Activated CD8-positive, alpha-beta memory T cell treated with anti-CD3 and anti-CD28 coated beads for 36 hours (primary cell): Measurements from ENCODE around the gene NCBP3. TPM values are rescaled to one million over a fixed set of nuclear protein-coding genes. Genes with fewer than 3 reads are reported as not detected.

Experiments used
- CTCF ChIA-PET: fragments of 350-600 bp; sonication (Branson Sonifier 250); formaldehyde crosslinking; loops from one replicate; lab custom pipeline; 2021; ENCODE audit warnings: antibody characterized with exemption; lab: Charles Lee
- POLR2A ChIA-PET: fragments of 350-600 bp; sonication (Branson Sonifier 250); formaldehyde crosslinking; loops from one replicate; lab custom pipeline; 2021; ENCODE audit warnings: antibody characterized with exemption; lab: Charles Lee
- total RNA-seq, 2 experiments: library from RNA; stranded (reverse); gene quantifications; one replicate each; pipeline ENCODE4 v1.2.3, GENCODE V29; 2021

NCBP3 gene
- total RNA-seq, 2 experiments from 2014 or later = 43.8 to 45.4 TPM

DNA sequence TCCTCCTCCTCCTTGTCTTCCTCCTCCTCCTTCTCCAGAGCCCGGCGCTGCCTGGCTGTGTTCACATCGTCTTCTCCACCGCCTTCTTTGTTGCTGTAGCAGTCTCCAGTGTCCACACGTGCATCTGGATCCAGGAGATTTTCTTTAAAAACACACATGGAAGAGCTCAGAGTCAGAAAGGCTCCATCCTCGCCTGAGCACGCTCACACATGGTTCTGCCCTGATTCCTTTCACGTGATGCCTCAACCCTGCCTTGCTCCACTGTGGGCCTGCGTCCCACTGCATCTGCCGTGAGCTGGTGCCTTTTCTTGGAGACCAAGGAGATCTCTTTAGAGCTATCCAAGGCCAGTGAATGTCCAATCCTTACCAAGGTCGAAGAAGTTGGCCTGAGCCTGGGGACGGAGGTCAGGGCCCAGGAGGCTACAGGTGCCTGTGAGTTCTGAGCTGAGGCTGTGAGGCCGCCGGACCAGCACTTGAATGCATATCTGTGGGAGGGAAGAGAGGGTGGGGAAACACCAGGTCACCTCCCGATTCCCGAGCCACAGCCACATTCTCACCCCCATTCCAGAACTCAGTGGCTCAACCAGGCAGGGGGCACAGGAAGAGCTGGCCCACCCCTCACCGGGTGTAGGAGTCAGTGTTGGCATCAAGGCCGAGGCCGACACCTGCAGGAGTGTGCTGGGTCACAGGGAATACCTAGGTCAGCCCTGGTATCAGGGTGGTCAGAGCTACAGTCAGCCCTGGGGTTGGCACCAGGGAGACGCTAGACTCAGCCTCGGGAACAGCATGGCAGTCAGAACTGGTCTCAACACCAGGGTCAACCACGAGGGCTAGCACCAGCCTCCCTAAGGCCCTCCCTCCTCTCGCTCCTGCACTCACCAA is 84.8 kb downstream of the NCBP3 start:
- ChIA-PET POLR2A (interaction anchor here (1.2 kb wide), 1 partner anchor 30 kb away, joined by 3 read pairs; no protein-coding TSS in a partner anchor), CTCF (interaction anchor here (0.5 to 2.7 kb wide), 8 partner anchors 11 to 86 kb away, joined by 3 to 15 read pairs (median 4); no protein-coding TSS in a partner anchor)

DNA sequence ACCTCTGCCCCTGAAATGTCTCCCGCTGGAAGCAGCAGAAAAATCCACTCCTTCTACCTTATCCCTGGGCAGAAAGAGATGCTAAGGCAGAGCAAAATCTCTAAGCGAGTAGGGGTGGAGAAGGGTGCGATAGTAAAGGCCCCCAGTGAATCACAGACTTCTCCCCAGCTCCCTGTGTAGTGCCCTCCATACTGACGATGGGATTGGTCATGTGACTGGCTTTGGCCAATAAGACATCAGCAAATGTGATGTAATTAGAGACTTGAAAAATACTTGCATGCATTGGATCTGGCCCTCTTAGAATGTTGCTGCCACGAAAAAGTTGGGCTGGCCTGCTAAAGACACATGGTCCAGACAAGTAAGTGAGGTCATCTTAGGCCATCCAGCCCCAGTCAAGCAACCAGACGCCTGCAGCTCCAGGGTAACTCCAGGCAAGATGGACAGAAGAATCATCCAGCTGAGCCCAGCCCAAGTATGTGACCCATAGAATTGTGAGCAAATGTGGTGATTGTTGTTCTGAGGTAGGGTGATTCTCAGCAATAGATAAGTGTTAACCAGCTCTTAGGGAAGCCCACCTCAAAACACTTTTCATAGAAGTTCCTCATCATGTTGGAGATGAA is 86.3 kb downstream of the NCBP3 start:
- ChIA-PET CTCF (interaction anchor here (1.2 to 1.4 kb wide), 3 partner anchors 21 to 49 kb away, joined by 3 to 5 read pairs (median 3); no protein-coding TSS in a partner anchor), POLR2A (no interaction called here)

GRCh38 chr17:3755335-3756030 is 90.6 kb downstream of the NCBP3 start:
- CTCF ChIA-PET = interaction anchor here (0.6 to 3.7 kb wide), 2 partner anchors 17 to 71 kb away, joined by 5 to 14 read pairs; no protein-coding TSS in a partner anchor
- POLR2A ChIA-PET = no interaction called here

GRCh38 chr17:3754458-3755334 is 91.3 kb downstream of the NCBP3 start:
- CTCF ChIA-PET = interaction anchor here (3.7 kb wide), 1 partner anchor 16 kb away, joined by 14 read pairs; no protein-coding TSS in a partner anchor
- POLR2A ChIA-PET = no interaction called here

DNA sequence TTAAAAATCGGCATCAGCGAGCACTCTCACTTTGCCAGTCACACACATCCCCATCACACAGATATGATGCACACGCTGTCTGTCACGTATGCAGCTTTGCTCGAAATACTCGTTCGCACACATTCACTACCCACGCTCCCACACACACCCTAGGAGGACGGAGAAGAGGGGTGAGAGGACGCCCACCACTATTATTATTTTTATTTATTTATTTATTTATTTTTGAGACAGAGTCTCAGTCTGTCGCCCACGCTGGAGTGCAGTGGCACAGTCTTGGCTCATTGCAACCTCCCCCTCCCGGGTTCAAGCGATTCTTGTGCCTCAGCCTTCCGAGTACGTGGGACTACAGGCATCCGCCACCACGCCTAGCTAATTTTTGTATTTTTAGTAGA is 92.0 kb downstream of the NCBP3 start:
- ChIA-PET POLR2A (no interaction called here), CTCF (interaction anchor here (1.2 to 3.7 kb wide), 2 partner anchors 16 to 110 kb away, joined by 3 to 14 read pairs; no protein-coding TSS in a partner anchor)

GRCh38 chr17:3753624-3754023 is 92.4 kb downstream of the NCBP3 start:
- ChIA-PET POLR2A (no interaction called here), CTCF (interaction anchor here (0.6 to 3.7 kb wide), 3 partner anchors 15 to 121 kb away, joined by 3 to 14 read pairs (median 4); no protein-coding TSS in a partner anchor)

Other genes starting within 250 kb of the NCBP3 start
- 1 to 10 TPM; 2.8 to 3.2 TPM for gene TRPV1, start 236.8 kb downstream of the NCBP3 start, total RNA-seq
- gene SHPK, start 210.0 kb downstream of the NCBP3 start, total RNA-seq = 10 to 100 TPM; 17.5 to 17.6 TPM
- 10 to 100 TPM; 29.4 to 31.2 TPM for gene CTNS, start 209.5 kb downstream of the NCBP3 start, total RNA-seq
- gene TAX1BP3, start 177.7 kb downstream of the NCBP3 start, total RNA-seq = 10 to 100 TPM; 22.4 to 23.5 TPM
- gene EMC6, start 177.4 kb downstream of the NCBP3 start, total RNA-seq = 10 to 100 TPM; 91.7 to 92.5 TPM
- gene P2RX5, start 150.1 kb downstream of the NCBP3 start, total RNA-seq = 10 to 100 TPM; 15.4 to 16.5 TPM
- 10 to 100 TPM; 17.1 to 18.4 TPM for gene HASPIN, start 122.3 kb downstream of the NCBP3 start, total RNA-seq
- gene ITGAE, start 45.1 kb downstream of the NCBP3 start, total RNA-seq = 10 to 100 TPM; 38.0 to 38.8 TPM
- gene CAMKK1, start 46.8 kb upstream of the NCBP3 start, total RNA-seq = 1 to 10 TPM; 3.1 to 3.5 TPM
- not detected for gene P2RX1, start 70.2 kb upstream of the NCBP3 start, total RNA-seq
- gene ATP2A3, start 118.2 kb upstream of the NCBP3 start, total RNA-seq = 100 to 1,000 TPM; 112 to 116 TPM